GM12892 (cell line): Measurements from ENCODE around the gene MOV10L1.

Experiments used
- DNase-seq: peaks from one replicate; pipeline ENCODE4 v3.0.0; 2011; ENCODE audit not compliant: insufficient read length
- FAIRE-seq: peaks from 2 replicates; lab custom pipeline; 2011; peaks lifted over from hg19 to GRCh38; lab: Jason Lieb, UNC
- POLR2A ChIP-seq: IDR thresholded peaks from 2 replicates; pipeline ENCODE4 v1.6.1; 2011; ENCODE audit warnings: low read depth, low read length, control low read depth
- POLR2AphosphoS5 ChIP-seq: IDR thresholded peaks from 2 replicates; pipeline ENCODE4 v1.6.1; 2011; ENCODE audit warnings: low read depth, low read length, control low read depth
- TAF1 ChIP-seq: IDR thresholded peaks from 2 replicates; pipeline ENCODE4 v1.6.1; 2011; ENCODE audit warnings: low read depth, mild to moderate bottlenecking, control low read depth, low read length, borderline replicate concordance

Gene MOV10L1

DNA sequence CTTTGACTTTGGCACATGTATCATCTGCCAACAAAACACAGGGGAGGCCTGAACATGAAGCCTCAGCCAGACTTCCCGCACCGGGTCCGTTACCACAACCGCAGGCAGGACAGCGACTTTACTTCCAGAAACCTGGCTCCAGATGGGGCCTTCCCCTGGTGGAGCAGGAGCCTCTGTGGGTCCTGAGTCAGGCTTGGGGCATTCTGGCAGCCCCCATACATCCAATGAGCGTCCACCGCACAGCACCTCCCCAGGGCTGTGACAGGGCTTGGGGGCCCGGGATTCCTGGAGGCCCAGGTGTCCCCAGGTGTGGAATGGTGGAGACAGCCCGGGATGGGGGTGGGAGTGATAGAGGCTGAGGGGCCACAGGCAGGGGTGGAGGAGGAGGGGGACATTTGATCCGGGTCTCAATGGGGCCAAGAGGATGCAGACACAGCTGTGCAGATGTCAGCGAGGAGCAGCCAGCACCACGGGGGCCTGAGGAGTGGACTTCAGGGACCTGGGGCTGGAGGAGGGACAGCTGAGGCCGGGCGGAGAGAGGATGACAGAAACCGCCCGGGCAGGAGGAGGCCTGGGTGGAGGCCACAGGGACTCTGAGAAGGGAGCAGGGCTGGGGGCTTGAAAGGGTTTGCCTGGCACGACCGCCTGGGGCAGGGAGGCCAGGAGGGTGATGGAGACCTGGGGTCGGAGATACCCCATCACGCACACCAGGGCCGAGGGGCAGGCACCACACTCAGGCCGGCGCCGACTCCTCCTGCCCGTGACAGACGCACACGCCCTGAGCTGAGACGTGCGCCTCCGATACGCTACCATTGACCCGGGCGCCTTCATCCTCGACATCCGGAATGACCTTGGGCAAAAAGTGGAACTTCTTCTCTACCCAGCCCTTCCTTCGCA lies 40.3 kb upstream of the MOV10L1 start:
- FAIRE-seq: no peak
- DNase-seq: no peak
- TF ChIP-seq POLR2A: no peak
- no peak for TF ChIP-seq TAF1
- no peak for TF ChIP-seq POLR2AphosphoS5

DNA sequence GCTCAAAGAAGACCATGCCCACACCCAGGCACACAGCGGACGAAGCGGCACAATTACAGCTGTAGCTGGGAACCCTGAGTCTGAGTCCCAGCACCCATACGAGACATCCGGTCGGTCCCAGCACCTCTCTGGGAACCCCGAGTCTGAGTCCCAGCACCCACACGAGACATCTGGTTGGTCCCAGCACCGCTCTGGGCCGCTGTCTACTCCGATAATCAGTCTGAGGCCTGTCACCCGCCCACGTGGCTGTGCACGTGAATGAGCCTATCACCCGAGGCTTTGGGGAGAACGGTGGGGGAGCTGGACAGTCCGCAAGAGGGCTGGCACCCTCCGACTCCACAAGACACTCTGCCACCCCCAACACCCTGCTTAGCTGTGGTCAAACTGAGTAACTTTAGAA lies 37.9 kb upstream of the MOV10L1 start:
- FAIRE-seq: no peak
- no peak for TF ChIP-seq TAF1
- no peak for TF ChIP-seq POLR2A
- no peak for TF ChIP-seq POLR2AphosphoS5
- no peak for DNase-seq

DNA sequence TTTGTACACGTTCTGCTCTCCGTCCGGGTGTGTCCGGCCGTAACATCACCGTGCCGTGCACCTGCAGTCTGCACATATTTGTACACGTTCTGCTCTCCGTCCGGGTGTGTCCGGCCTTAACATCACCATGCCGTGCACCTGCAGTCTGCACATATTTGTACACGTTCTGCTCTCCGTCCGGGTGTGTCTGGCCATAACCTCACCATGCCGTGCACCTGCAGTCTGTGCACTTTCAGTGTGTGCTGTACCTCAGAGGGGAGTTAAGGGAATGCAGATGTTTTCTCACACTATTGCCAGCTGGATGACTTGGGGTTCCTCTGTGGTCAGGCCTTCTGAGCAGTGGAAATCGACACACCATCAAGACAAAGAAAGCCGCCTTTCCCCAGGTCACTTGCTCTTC lies 35.9 kb upstream of the MOV10L1 start:
- no peak for DNase-seq
- TF ChIP-seq POLR2A: no peak
- no peak for TF ChIP-seq POLR2AphosphoS5
- TF ChIP-seq TAF1: no peak
- no peak for FAIRE-seq

DNA sequence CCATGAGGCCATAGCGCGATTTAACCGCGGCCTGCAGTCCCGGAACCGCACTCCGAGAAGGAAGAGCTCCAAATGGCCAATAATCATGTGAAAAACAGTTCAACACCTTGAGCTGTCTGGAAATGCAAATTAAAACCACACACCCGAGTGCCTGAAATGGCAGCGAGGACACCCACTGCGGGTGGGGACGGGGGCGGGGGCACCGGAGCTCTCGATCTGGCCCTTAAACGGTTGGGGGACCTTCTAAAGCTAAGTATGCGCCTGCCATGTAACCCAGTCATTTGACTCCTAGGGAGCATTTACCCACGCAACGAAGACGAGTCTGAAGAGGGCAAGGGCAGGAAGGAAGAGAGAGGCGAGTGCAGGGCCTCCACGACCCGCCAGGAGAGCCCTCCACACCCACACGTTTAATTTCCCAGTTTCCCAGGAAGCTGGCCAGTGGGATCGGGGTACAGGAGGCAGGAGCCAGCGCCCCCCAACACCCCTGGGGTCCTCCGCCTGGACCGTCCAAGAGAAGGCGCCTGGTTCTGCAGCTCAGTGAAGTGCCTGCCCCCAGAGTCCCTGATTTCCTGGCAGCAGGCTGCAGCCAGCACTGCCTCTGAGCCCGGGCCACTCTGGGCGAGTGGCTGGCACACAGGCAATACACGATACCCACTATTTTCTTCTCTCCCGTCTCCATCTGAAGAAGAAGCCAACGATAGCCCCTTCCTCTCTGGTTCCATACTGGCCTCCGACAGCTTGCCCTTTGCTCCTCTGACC lies 33.4 kb upstream of the MOV10L1 start:
- FAIRE-seq (no peak), DNase-seq (no peak)
- TF ChIP-seq TAF1 (no peak), POLR2AphosphoS5 (no peak), POLR2A (no peak)

DNA sequence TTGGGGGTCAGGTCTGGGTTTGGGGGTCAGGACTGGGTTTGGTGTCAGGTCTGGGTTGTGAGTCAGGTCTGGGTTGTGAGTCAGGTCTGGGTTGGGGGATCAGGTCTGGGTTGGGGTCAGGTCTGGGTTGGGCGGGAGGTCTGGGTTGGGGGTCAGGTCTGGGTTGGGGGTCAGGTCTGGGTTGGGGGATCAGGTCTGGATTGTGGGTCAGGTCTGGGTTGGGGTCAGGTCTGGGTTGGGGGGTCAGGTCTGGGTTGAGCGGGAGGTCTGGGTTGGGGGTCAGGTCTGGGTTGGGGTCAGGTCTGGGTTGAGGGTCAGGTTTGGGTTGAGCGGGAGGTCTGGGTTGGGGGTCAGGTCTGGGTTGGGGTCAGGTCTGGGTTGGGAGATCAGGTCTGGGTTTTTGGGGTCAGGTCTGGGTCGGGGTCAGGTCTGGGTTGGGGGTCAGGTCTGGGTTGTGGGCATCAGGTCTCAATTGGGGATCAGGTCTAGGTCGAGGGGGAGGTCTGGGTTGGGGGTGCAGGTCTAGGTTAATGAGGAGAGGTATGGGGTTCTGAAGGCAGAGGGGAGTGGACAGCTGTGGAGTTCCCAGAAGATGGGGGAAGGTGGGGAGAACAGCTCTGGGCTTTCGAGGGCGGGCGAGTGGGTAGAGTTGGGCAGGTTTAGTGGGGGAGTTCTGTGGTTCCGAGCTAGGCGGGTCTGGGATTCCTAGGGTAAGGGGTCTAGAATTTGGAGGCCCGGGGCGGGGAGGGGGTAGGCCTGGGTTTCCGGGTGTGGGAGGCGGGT lies 32.3 kb upstream of the MOV10L1 start:
- no peak for FAIRE-seq
- no peak for DNase-seq
- TF ChIP-seq TAF1 (no peak), POLR2AphosphoS5 (no peak), POLR2A (no peak)

DNA sequence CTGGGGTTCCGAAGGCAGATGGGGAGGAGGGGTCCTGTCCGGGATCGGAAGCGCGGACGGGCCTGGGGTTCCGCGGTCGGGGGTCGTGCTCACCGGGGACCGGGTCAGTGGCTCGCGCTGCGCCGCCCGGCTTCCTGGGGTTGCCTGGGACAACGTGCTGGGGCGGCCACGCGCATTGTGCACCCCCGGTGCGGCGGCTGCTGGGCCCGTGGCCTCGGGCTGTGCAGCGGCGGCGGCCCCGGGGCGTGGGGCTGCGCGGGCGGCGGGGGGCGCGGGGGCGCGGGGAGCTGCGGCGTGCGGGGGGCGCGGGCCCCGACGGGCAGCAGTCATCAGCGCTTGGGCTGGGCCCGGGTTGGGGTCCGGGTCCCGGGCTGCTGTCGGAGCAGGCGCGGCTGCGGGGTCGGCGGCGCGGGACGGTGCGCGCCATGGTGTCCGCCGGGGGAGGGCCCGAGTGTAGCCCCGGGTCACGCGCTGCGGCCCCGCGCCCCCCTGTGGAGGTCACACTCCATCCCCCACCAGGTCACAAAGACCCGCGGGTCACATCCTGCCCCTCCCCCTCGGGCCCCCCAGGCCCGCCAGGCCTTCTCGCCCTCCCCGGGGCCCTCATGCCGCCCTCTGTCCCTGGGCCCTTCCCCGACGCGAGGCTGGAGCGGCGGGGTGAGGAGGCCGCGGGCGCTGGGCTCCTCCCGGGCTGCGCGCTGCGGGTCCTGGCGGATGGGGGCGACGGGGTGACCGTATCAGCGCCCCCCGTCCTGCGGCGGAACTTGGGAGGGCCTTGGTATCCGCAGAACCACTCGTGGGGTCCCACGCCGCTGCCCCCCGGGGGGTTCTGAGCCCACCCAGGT lies 31.5 kb upstream of the MOV10L1 start, which contains the start of gene TTLL8:
Gene TTLL8, minus strand, starts transcription at position 238 of the 845 bp plus-strand sequence.
- FAIRE-seq (no peak), DNase-seq (no peak)
- no peak for TF ChIP-seq TAF1

DNA sequence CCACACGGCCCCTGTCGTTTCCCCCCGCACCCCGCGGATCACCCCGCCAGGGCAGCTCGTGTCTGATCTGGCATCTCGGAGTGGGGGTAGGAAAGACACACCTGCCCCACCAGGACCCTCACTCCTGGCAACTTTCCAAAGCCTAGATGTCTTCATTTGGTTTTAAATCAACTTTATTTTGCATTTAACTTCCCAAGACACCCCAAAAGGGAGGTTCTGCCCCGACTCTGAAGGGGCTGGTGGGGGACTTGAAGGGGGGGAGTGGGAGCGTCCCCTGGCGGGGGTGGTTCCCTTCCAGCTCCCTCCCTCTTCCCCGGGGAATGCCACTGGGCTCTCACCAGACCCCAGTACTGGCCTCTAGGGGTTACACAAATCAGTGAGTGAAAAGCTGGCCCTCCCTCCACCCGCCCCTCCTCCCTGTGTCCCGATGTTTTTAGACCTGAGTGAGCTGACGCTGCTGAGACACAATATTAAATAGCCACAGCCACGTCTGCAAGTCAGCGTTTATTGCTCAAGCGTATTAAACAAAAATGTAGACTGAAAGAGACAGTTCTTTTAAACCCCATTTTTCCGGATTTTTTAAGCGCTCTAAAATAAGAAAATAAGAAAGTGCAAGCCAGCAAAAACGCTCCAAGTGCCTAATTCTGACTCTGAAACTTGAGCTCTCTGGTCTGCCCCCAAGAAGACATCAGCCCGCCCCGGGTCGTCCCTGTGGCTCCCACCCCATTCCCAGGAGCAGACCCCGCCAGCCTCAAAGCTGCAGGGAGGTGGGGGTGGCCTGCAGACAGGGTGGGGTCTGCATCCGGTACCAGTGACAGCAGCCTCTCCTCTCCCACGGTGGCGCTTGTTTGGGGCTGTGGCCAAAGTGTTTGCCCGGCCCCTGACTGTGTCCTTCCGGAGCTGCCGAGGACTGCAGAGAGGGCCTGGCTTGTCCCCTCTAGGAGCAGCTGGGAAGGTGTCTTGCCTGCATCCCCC lies 30.6 kb upstream of the MOV10L1 start:
- no peak for FAIRE-seq
- no peak for TF ChIP-seq POLR2AphosphoS5
- no peak for TF ChIP-seq POLR2A
- TF ChIP-seq TAF1: no peak
- no peak for DNase-seq

DNA sequence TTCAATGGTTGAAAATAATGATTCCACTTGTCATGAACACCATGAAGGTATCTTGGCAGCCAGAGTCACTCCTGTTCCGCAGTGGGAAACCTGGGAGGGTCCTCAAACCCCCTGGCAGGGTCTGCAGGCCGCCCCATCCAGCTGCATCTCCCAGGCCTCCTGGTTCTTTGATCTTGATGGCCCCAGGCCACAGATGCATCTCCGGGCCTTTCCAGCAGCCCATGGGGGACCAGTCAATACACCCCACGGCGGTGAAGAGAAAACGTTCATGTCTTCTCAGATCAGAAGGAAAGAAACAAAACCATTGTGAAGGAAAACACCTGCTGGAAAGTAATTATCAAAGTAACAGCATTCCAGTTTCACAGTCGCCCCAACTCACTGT lies 29.9 kb upstream of the MOV10L1 start:
- TF ChIP-seq POLR2A (no peak), TAF1 (no peak)
- DNase-seq (no peak), FAIRE-seq (no peak)

DNA sequence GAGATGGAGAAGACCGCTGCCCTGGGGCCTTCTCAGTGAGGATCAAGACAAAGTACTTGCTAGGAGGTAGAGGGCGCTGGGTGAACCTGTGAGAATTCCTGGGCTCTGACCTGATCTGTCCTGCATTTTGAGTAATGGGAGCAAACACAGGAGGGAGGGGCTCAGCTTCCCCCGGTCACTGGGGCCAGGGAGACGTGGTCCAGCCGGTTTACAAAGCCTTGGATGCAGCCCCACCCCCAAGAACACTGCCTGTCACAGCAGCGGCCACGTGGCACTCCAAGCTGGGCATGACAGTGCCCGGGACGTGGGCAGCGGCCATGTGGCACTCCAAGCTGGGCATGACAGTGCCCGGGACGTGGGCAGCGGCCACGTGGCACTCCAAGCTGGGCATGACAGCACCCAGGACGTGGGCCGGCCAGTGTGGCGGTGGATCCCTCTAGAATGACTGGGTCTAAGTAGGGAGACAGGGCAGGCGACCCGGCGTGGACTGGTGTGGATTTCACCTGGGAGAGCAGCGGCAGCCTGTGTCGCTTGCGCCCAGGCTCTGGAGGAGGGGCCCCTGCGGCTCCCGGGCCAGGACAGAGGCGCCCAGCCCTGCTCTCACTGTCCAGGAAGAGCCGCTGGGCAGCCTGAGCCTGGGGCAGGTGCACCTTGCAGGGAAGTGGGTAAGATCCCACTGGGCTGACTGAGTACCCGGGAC lies 29.2 kb upstream of the MOV10L1 start:
- no peak for TF ChIP-seq POLR2AphosphoS5
- TF ChIP-seq POLR2A: no peak
- TF ChIP-seq TAF1: no peak
- FAIRE-seq: no peak
- DNase-seq: no peak
